ENCODE measurements around the gene TBCCD1. TPM values are rescaled to one million over a fixed set of nuclear protein-coding genes. Genes with fewer than 3 reads are reported as not detected.

TBCCD1 gene
- polyA plus RNA-seq, 2 donors: 2.7 to 4.4 TPM

DNA sequence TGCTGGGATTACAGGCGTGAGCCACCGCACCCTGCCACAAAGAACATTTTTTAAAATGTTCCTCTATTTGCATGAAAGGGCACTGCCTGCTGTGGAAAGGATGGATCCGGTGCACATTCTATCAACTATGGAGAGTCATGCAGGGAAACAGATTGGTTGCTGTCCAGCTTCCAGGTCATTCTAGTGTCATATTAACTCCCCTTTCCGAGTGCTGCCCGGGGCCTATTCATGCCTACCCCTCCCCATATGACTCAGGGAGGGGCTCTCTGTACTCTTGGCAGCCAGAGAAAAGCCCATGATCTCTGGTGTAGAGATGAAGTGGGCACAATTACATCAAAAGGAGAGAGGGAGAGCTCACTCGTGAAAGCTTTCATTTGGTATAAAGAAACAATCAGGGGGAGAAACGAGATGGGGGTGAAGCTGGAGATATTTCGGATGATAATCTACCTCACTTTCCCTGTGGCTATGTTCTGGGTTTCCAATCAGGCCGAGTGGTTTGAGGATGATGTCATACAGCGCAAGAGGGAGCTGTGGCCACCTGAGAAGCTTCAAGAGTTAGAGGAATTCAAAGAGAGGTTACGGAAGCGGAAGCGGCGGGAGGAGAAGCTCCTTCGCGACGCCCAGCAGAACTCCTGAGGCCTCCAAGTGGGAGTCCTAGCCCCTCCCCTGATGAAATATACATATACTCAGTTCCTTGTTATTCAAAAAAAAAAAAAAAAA, 29.6 kb upstream of the TBCCD1 start:
- 65 to 69% methylated on average over 17 of the region's 17 CpGs for WGBS, 2 donors
- no peaks in the 10 kb centered on the region for H3K36me3 ChIP-seq (ENCODE audit: control insufficient read depth in 2 of 2, insufficient read depth in 2 of 2, low read length in 1 of 2)
- no peaks in the 10 kb centered on the region for H3K4me1 ChIP-seq (ENCODE audit: control insufficient read depth in 2 of 2, insufficient read depth in 2 of 2, low read length in 1 of 2)
- no peaks in the 10 kb centered on the region for H3K9me3 ChIP-seq (ENCODE audit: control insufficient read depth in 2 of 2, insufficient read depth in 1 of 2, low read depth in 1 of 2, low read length in 1 of 2)
- H3K27ac ChIP-seq (ENCODE audit: low read depth in 2 of 2, low read length in 1 of 2): no peak overlapping the region
- no peaks in the 10 kb centered on the region for H3K27me3 ChIP-seq (ENCODE audit: control insufficient read depth in 1 of 2, insufficient read depth in 2 of 2, low read length in 2 of 2)
- H3K4me3 ChIP-seq (ENCODE audit: low read depth in 1 of 2, low read length in 2 of 2): no peak overlapping the region

DNA sequence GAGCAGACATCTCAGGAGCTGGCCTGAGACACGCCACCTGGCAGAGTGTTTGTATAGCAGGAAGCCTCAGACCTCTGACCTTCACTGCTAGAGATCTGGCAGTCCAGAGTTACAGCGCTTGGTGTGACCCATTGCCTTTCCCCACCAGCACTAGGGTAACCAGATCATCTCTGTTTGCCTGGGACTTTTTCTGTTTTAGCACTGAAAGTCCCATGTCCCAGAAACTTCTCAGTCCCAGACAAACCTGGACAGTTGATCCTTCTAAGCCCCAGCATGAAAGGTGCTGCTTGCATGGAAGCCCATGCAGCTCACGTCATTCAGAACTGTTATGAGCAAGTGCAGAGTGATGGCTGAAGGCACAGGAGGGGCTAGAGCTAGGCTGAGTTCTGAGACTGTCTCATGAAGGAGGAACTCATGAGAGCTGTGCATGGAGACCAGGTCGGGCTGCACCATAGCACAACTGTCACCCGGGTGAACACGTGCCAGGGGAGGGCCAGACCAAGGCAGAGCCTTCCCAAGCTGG, 27.5 kb upstream of the TBCCD1 start:
- H3K4me3 ChIP-seq (ENCODE audit: low read depth in 1 of 2, low read length in 2 of 2): no peak overlapping the region
- no peaks in the 10 kb centered on the region for H3K9me3 ChIP-seq (ENCODE audit: control insufficient read depth in 2 of 2, insufficient read depth in 1 of 2, low read depth in 1 of 2, low read length in 1 of 2)
- no peaks in the 10 kb centered on the region for H3K27me3 ChIP-seq (ENCODE audit: control insufficient read depth in 1 of 2, insufficient read depth in 2 of 2, low read length in 2 of 2)
- H3K27ac ChIP-seq (ENCODE audit: low read depth in 2 of 2, low read length in 1 of 2): no peak overlapping the region
- H3K36me3 ChIP-seq (ENCODE audit: control insufficient read depth in 2 of 2, insufficient read depth in 2 of 2, low read length in 1 of 2): no peaks in the 10 kb centered on the region
- H3K4me1 ChIP-seq (ENCODE audit: control insufficient read depth in 2 of 2, insufficient read depth in 2 of 2, low read length in 1 of 2): no peaks in the 10 kb centered on the region
- WGBS, 2 donors: 79 to 80% methylated on average over 6 of the region's 6 CpGs

DNA sequence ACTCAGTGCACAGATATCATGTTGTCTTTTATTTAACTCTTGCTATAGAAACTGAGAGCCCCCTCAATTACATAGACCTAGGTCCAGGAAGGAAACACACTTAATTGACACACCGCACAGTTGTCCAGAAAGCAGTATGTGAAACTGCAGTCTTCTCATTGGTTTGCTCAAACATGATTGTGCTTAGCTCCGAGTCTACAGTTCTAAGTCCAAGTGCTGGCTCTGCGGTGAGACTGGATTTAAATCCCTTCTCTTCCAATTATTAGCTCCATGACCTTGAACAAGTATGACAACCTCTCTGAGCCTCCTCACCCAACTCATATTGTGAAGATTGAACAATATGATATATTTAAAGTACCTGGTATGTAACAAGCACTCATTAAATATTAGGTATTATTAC, 26.7 kb upstream of the TBCCD1 start:
- Histone ChIP-seq H3K9me3 (ENCODE audit: control insufficient read depth in 2 of 2, insufficient read depth in 1 of 2, low read depth in 1 of 2, low read length in 1 of 2) (no peaks in the 10 kb centered on the region), H3K36me3 (ENCODE audit: control insufficient read depth in 2 of 2, insufficient read depth in 2 of 2, low read length in 1 of 2) (no peaks in the 10 kb centered on the region), H3K27me3 (ENCODE audit: control insufficient read depth in 1 of 2, insufficient read depth in 2 of 2, low read length in 2 of 2) (no peaks in the 10 kb centered on the region), H3K27ac (ENCODE audit: low read depth in 2 of 2, low read length in 1 of 2) (no peak overlapping the region), H3K4me1 (ENCODE audit: control insufficient read depth in 2 of 2, insufficient read depth in 2 of 2, low read length in 1 of 2) (no peaks in the 10 kb centered on the region), H3K4me3 (ENCODE audit: low read depth in 1 of 2, low read length in 2 of 2) (no peak overlapping the region)
- WGBS, 2 donors: 64 to 90% methylated on average over 3 of the region's 3 CpGs

DNA sequence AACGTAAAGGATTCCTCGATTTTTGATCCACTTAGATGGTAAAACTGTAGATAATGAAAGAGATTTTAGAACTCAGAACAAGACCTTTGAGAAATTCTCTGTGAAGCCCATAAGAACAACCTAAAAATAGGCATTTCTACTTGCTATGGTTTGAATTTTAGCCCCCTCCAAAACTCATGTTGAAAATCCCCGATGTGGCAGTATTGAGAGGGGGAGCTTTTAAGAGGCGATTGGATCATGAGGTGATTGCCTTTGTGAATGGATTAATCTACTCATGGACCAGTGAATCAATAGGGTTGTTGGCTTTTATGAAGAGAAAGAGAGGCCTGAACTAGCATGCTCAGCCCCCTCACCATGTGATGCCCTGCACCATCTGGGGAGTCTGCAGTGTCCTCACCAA, 25.5 kb upstream of the TBCCD1 start:
- WGBS, 2 donors: 94 to 96% methylated on average over 4 of the region's 4 CpGs
- Histone ChIP-seq H3K36me3 (ENCODE audit: control insufficient read depth in 2 of 2, insufficient read depth in 2 of 2, low read length in 1 of 2) (no peaks in the 10 kb centered on the region), H3K27ac (ENCODE audit: low read depth in 2 of 2, low read length in 1 of 2) (no peak overlapping the region), H3K4me1 (ENCODE audit: control insufficient read depth in 2 of 2, insufficient read depth in 2 of 2, low read length in 1 of 2) (no peaks in the 10 kb centered on the region), H3K27me3 (ENCODE audit: control insufficient read depth in 1 of 2, insufficient read depth in 2 of 2, low read length in 2 of 2) (no peaks in the 10 kb centered on the region), H3K9me3 (ENCODE audit: control insufficient read depth in 2 of 2, insufficient read depth in 1 of 2, low read depth in 1 of 2, low read length in 1 of 2) (no peaks in the 10 kb centered on the region), H3K4me3 (ENCODE audit: low read depth in 1 of 2, low read length in 2 of 2) (no peak overlapping the region)

DNA sequence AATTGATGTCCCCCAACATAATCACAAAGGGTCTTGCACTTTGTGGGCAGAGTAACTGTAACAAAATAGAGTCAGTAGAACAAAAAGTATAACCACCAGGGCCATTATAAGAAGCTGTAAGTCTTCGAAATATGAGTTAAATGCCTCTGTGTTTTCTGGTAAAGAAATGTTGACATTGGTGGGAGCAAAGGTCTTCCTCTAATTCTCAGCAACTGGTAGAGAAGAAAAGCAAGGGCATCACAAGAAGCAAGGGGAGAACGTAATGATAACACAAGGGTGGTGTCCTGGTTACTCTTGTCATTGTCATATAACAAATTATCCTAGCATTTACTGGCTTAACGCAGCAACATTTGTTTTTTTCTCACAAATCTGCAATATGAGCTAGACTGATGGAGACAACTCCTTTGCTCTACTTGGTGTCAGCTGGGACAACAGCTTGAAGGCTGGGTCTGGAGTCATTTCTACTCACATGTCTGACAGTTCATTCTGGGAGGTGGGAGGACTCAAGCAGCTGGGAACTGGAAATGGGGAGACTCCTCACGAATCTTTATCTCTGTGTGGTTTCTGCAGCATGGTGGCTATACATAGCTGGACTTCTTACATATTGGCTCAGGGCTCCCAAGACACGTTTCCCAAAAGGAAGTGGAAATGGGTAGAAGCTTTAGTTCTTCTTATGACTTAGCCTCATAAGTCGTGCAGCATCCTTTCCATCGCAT, 23.6 kb upstream of the TBCCD1 start:
- Histone ChIP-seq H3K4me1 (ENCODE audit: control insufficient read depth in 2 of 2, insufficient read depth in 2 of 2, low read length in 1 of 2) (no peaks in the 10 kb centered on the region), H3K27me3 (ENCODE audit: control insufficient read depth in 1 of 2, insufficient read depth in 2 of 2, low read length in 2 of 2) (no peaks in the 10 kb centered on the region), H3K36me3 (ENCODE audit: control insufficient read depth in 2 of 2, insufficient read depth in 2 of 2, low read length in 1 of 2) (peaks cover under 1 to 3% of the 10 kb centered on the region in 2 donors), H3K27ac (ENCODE audit: low read depth in 2 of 2, low read length in 1 of 2) (no peak overlapping the region), H3K4me3 (ENCODE audit: low read depth in 1 of 2, low read length in 2 of 2) (no peak overlapping the region), H3K9me3 (ENCODE audit: control insufficient read depth in 2 of 2, insufficient read depth in 1 of 2, low read depth in 1 of 2, low read length in 1 of 2) (no peaks in the 10 kb centered on the region)
- WGBS, 2 donors: 79 to 82% methylated on average over 7 of the region's 7 CpGs

DNA sequence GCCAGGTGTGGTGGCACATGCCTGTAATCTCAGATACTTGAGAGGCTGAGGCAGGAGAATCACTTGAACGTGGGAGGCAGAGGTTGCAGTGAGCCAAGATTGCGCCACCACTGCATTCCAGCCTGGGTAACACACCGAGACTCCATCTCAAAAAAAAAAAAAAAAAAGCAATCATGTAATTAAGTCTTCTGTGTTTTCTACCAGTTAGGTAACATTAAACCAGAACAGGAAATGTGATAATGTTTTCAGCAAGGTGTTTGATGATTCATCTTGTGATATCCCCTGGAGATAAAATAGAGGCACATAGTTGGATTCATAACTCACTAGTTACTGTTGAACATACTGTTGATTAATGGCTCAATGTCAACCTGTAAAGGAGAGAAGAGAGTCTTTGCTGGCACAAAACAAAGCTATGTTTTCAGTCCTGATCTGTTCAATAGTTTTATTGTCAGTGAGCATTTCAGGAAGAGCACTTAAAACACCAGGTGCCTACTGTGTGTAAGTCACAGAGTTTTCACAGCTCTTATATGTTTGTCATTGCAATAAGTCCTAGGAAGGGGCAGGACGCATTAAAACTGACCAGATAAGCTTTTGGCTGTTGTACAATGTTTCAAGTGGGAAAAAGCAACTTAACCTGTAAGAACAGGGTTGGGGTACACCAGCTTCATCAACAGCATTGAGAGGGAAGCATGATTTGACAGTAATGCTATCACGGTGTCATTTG, 22.9 kb upstream of the TBCCD1 start:
- H3K27me3 ChIP-seq (ENCODE audit: control insufficient read depth in 1 of 2, insufficient read depth in 2 of 2, low read length in 2 of 2): no peaks in the 10 kb centered on the region
- no peak overlapping the region for H3K4me3 ChIP-seq (ENCODE audit: low read depth in 1 of 2, low read length in 2 of 2)
- 45 to 50% methylated on average over 5 of the region's 5 CpGs for WGBS, 2 donors
- peak overlapping the region in 1 of 2 donors; percentile 17 for H3K27ac ChIP-seq (ENCODE audit: low read depth in 2 of 2, low read length in 1 of 2)
- peaks cover 3 to 6% of the 10 kb centered on the region in 2 donors for H3K36me3 ChIP-seq (ENCODE audit: control insufficient read depth in 2 of 2, insufficient read depth in 2 of 2, low read length in 1 of 2)
- no peaks in the 10 kb centered on the region for H3K4me1 ChIP-seq (ENCODE audit: control insufficient read depth in 2 of 2, insufficient read depth in 2 of 2, low read length in 1 of 2)
- H3K9me3 ChIP-seq (ENCODE audit: control insufficient read depth in 2 of 2, insufficient read depth in 1 of 2, low read depth in 1 of 2, low read length in 1 of 2): no peaks in the 10 kb centered on the region

DNA sequence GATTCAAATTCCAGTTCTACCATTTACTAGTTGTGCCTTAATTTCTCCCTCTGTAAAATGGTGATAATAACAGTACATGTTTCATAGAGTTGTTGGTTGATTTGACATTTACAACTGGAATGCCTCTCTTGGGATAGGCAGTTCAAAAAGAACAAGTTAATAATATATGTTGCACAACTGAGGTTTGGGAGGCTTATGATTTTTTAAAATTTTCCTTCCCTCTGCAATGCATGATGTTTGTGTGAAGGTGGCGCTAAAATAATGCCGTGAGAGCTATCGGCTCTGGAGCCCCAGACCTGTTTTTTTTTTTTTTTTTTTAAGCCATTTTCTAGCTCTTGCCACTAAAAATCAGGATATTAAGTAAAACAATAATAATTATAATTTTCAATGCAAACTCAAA, 22.0 kb upstream of the TBCCD1 start:
- Histone ChIP-seq H3K9me3 (ENCODE audit: control insufficient read depth in 2 of 2, insufficient read depth in 1 of 2, low read depth in 1 of 2, low read length in 1 of 2) (no peaks in the 10 kb centered on the region), H3K27ac (ENCODE audit: low read depth in 2 of 2, low read length in 1 of 2) (no peak overlapping the region), H3K36me3 (ENCODE audit: control insufficient read depth in 2 of 2, insufficient read depth in 2 of 2, low read length in 1 of 2) (peaks cover 5 to 11% of the 10 kb centered on the region in 2 donors), H3K4me1 (ENCODE audit: control insufficient read depth in 2 of 2, insufficient read depth in 2 of 2, low read length in 1 of 2) (no peaks in the 10 kb centered on the region), H3K4me3 (ENCODE audit: low read depth in 1 of 2, low read length in 2 of 2) (no peak overlapping the region), H3K27me3 (ENCODE audit: control insufficient read depth in 1 of 2, insufficient read depth in 2 of 2, low read length in 2 of 2) (no peaks in the 10 kb centered on the region)
- WGBS, 2 donors: 48 to 63% methylated on average over 3 of the region's 3 CpGs

DNA sequence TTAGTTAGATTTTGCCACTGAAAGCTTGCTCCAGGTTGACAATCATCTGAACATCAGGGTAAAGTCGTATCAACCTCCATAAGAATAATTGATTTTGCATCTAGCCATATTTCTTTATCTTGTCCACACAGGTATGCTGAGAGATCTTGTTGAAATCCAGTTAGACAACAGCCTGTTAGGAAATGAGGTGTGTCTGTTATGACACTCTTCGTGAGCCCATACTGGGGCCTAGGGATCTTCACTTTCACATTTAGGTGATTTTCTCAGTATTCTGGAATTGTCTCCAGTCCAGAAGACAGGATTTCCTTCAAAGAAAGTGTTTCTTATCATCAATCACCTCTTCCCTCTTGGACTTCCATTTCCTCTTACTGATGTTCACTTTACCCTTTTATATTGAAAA, 21.5 kb upstream of the TBCCD1 start:
- H3K27me3 ChIP-seq (ENCODE audit: control insufficient read depth in 1 of 2, insufficient read depth in 2 of 2, low read length in 2 of 2): no peaks in the 10 kb centered on the region
- H3K4me1 ChIP-seq (ENCODE audit: control insufficient read depth in 2 of 2, insufficient read depth in 2 of 2, low read length in 1 of 2): no peaks in the 10 kb centered on the region
- H3K9me3 ChIP-seq (ENCODE audit: control insufficient read depth in 2 of 2, insufficient read depth in 1 of 2, low read depth in 1 of 2, low read length in 1 of 2): no peaks in the 10 kb centered on the region
- H3K27ac ChIP-seq (ENCODE audit: low read depth in 2 of 2, low read length in 1 of 2): no peak overlapping the region
- peaks cover 8 to 14% of the 10 kb centered on the region in 2 donors for H3K36me3 ChIP-seq (ENCODE audit: control insufficient read depth in 2 of 2, insufficient read depth in 2 of 2, low read length in 1 of 2)
- WGBS, 2 donors: 43 to 57% methylated on average over 2 of the region's 2 CpGs
- no peak overlapping the region for H3K4me3 ChIP-seq (ENCODE audit: low read depth in 1 of 2, low read length in 2 of 2)

DNA sequence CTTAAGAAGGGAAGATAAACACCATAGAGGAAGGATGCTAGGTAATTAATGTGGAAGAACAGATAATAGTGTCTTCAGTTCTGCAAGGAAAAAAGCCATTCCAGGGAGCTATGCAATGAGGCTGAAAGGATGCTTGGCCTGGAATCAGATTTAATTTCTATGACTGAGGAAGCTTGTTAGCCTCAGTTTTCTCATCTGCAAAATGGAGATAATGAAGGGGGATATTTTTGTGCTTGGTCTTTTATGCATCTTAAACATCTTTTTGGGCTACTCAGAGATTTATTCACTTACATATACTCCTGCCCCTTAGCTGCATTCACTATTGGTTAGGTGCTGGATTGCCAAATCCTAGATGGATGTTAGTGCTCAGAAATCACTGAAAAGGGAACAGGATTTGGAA, 20.0 kb upstream of the TBCCD1 start:
- no peaks in the 10 kb centered on the region for H3K27me3 ChIP-seq (ENCODE audit: control insufficient read depth in 1 of 2, insufficient read depth in 2 of 2, low read length in 2 of 2)
- peaks cover 12 to 18% of the 10 kb centered on the region in 2 donors for H3K36me3 ChIP-seq (ENCODE audit: control insufficient read depth in 2 of 2, insufficient read depth in 2 of 2, low read length in 1 of 2)
- no peaks in the 10 kb centered on the region for H3K4me1 ChIP-seq (ENCODE audit: control insufficient read depth in 2 of 2, insufficient read depth in 2 of 2, low read length in 1 of 2)
- no peak overlapping the region for H3K27ac ChIP-seq (ENCODE audit: low read depth in 2 of 2, low read length in 1 of 2)
- no peak overlapping the region for H3K4me3 ChIP-seq (ENCODE audit: low read depth in 1 of 2, low read length in 2 of 2)
- H3K9me3 ChIP-seq (ENCODE audit: control insufficient read depth in 2 of 2, insufficient read depth in 1 of 2, low read depth in 1 of 2, low read length in 1 of 2): no peaks in the 10 kb centered on the region

All from esophagus (tissue), 2 donors.